ENCODE data around the gene OR8G1. TPM values are rescaled to one million over a fixed set of nuclear protein-coding genes. Genes with fewer than 3 reads are reported as not detected.
"Not testable (repeated sequence)": the region's sequence is repeated elsewhere in the genome, so short reads cannot be mapped to it uniquely, and the experiment has no call there.

The OR8G1 gene, protein sequence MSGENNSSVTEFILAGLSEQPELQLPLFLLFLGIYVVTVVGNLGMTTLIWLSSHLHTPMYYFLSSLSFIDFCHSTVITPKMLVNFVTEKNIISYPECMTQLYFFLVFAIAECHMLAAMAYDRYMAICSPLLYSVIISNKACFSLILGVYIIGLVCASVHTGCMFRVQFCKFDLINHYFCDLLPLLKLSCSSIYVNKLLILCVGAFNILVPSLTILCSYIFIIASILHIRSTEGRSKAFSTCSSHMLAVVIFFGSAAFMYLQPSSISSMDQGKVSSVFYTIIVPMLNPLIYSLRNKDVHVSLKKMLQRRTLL
- not detected for polyA plus RNA-seq (2013, experiment 1 of 2; ENCODE audit: insufficient read length)
- not detected for polyA plus RNA-seq (2013, experiment 2 of 2; ENCODE audit: insufficient read length)

DNA sequence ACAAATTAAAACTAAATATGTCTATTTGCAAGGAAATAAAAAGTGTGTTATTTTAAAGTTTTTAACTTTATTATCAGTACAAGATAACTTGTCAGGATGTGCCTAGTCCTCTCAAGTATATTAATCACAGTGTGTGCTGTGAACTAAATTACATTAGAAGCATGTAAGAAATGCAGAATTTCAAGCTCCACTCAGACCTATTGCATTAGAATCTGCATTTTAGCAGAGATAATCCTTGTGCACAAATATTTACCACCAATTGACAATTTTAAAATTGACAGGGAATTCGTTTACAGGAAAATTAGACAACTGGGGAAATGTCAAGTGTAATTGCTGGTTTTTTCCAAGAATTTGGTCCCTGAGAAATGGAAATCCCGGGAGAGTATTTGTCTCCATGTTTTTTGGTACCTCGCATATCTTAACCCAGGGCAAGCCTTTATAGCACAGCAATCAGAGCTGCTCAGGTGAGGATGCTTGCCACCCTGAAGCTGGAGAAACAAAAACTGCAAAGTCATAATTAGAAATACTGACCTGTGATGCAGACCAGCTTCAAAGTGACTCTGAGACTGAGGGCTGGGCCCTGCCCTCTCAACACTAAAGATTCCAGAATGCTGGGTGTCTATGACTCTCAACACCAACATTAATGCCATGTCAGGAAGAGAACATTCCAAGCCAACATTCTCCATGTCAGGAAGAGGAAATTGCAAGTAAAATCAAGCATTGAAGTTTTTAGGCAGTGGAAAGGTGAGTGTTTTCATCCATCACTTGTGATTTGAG lies at the start of gene OR8G1:
OR8G1 (plus strand) TSS at position 475 of the 777 bp plus-strand sequence. CDS start 8,581 bp downstream, outside the sequence.
- no peak for DNase-seq

DNA sequence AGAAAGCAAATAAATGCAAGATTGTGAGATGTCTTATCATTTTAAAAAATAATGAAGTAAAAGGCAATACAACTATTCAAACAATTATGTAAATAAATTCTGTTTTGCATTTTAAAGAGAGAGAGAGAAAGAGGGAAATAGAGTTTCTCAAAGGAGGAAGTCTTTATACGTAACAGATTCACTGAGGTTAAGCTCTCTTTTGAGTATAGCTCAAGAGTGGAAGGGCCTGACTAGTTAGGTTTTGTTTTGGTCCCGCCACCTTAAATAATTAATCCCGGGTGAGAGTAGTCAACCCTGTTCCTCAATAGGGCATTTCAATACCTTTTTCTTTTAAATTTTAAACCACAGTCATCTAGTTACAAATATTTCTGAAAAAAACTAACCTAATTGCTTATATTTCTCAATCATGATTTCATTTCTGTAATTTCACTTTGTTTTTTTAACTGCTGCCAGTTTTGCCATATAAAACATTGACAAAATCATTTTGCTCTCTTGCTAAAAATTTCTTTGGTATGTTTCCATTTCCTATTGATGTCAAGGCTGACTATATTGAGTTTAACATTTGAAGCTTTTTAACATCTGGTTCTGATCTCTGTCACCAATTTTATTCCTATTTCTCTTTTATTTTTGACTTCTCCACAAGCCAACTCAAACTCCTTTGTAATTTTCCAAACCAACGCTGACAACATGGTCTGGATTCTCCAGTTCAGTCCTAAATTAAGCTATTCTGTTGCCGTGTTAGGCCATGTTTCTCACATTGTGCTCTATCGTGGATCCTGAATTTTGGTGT lies 47.5 kb upstream of the OR8G1 start:
- DNase-seq: no peak

DNA sequence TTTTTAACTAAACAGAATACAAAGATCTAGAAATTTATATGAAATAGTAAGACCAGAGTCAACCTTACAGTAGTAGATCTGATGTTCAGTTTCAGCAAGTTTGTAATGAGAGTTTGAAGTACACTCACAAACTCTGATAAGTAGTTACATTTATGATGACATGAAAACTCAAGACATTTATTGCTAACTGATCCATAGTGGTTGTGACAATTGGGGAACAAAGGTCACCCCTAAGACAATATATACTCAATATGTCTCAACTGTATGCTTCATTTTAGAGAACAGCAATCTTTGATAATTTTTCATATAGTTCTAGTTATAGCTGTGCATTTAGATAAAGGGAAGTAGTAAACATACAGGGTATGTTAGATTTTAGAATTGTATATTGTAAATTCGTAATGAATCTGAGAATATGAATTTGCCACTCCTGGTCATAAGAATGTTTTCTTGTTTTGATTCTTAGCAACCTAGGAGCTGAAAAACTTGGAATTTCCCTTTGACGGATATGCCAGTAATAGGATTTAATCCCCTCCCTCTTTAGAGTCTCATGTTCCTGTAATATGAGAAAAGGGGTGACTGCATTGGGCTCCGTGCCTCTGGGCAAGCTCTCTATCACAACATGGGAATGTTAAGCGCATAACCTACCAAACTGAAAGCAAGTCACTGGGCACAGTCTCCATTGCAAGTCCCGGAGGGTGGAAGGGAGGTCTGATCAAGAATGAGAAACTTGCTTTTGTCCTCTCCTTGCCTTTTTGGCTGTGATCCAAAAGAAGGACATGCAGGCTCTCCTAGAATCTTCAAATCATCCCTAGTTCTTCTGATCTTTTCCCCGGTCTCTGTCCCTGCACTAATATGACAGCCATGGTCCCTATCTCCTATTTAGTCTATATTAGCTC lies 46.4 kb upstream of the OR8G1 start:
- peak; percentile 7 for DNase-seq

DNA sequence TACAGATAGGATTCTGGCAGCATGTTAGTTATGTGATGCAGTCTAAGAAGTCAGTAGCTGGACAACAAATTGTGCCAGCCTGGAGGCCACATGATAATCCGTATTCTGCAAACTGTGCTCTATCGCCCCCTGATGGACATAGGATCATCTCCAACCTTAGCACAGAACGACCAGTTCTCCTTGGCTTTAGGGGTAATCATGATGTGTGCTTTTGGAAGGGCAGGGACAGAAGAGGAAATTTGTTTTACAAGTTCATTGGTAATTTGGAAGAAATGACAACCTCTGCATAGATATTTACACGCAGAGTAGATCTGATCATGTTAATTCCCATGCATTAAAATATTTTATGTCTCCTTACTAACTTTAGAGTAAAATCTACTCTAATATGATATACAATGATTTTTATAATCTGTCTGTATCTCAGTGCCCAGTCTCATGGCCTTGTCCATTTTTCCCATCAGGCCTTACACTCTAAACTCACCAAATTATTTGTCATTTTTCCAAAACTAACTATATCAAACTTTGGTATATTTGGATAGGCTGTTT lies 45.6 kb upstream of the OR8G1 start:
- peak; percentile 63 for DNase-seq

DNA sequence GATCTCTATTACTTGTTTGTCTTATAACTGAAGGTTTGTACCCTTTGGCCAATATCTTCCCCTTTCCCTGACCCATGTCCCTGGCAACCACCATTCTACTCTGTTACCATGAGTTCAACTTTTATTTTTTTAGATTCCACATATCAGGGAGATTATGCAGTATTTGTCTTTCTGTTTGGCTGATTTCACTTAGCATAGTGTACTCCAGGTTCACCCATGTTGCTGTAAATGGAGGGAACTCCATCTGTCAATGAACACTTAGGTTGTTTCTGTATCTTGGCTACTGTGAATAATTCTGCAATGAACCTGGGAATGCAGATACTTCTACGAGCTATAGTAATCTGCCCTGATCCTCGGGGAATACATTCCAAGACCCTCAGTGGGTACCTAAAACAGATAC lies 42.9 kb upstream of the OR8G1 start:
- no peak for DNase-seq

DNA sequence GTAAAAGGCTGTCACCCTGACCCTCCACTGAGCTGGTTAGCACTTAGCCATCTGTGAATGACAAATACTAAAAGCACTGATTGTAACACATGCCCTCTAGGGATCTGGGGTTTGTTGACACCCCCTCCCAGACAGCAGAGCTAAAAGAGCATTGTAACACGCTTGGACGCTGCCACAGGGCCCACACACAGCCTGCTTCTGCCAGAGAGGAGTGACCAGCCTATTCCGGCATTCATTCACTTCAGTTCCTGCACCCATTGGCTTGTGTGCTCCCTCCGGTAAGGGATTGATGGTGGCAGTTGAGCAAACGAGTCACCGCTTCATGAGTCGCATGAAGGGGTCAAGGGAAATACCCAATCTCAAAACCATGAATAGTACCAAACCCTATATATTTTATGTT lies 42.0 kb upstream of the OR8G1 start:
- peak; percentile 5 for DNase-seq

DNA sequence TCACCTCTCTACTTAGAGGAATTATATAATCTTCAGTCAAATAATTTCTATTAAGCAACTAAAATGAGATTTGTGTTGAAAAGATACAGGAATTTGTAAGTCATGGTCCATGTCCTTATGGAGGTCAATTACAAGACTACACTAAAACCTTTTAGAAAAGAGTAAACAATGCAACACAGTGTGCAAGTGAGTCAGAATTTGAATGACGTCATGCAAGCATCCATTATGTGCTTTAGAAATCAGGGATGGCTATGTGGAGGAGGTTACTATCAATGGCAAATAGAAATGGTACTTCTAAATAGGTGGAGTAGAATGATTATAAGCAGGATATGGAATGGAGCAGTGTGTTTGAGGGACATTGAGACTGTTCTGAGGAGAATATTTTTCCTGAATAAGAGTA lies 41.2 kb upstream of the OR8G1 start:
- no peak for DNase-seq

DNA sequence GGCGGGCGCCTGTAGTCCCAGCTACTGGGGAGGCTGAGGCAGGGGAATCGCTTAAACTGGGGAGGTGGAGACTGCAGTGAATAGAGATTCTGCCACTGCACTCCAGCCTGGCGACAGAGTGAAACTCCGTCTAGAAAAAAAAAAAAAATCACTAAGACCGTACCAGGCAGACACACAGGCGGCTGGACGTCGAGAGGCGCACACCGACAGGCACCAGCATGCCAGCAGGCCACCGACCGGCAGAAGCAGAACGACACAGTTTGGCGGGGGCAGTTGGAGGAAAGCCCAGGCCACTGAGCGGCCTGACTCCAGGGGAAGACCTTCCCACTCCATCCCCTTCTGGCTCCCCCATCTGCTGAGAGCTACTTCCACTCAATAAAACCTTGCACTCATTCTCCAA lies 40.2 kb upstream of the OR8G1 start:
- no peak for DNase-seq

DNA sequence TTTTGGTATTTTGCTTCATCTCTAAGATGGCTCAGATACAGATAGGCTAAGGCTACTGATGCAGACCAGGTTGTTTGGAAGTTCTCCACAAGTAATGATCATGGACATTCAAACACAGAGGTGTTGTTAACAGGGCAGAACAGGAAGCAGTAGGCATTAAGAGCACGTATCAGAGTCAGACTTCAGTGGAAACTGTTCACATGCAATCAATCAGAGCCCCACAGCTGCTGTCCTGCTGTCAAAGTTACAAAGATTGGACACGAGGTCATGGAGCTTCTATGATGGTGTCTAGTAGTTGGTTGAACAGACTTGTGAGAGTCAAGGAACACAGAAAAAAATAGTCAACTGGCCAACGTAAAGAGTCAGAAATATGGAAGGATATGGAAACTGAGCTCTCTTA lies 37.9 kb upstream of the OR8G1 start:
- no peak for DNase-seq

DNA sequence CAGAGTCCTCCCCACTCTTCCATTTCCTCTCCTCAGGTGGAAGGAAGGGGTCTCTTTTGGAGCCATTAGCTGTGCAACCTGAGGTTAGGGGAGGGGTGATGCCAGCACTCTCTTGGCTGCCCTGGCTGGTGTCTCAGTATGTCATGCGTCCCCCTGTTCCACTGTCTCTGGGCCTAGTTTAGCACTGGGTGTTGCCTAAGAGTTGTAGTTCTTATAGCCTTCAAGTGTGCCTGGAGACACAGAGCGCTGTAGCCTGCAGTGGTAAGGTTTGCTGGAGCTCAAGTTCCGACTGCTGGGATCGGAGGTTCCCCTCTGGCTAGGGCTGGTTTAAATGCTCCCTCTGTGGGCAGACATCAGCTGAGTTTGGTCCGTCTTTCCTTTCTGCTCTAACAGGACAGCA lies 36.9 kb upstream of the OR8G1 start:
- DNase-seq: no peak

DNA sequence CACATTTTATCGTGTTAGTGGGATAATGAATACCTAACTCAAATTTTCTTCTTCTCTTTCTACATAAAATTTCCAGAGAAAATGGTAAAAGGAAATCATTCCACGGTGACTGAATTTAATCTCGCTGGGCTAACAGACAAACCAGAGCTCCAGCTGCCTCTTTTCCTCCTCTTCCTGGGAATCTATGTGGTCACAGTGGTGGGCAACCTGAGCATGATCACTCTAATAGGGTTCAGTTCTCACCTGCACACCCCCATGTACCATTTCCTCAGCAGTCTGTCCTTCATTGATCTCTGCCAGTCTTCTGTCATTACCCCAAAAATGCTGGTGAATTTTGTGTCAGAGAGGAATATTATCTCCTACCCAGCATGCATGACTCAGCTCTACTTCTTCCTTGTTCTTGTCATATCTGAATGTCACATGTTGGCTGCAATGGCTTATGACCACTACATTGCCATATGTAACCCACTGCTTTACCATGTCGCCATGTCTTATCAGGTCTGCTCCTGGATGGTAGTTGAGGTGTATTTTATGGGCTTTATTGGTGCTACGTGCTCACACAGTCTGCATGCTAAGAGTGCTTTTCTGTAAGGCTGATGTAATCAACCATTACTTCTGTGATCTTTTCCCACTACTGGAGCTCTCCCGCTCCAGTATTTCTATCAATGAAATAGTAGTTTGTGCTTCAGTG lies 33.6 kb upstream of the OR8G1 start:
- DNase-seq: no peak

DNA sequence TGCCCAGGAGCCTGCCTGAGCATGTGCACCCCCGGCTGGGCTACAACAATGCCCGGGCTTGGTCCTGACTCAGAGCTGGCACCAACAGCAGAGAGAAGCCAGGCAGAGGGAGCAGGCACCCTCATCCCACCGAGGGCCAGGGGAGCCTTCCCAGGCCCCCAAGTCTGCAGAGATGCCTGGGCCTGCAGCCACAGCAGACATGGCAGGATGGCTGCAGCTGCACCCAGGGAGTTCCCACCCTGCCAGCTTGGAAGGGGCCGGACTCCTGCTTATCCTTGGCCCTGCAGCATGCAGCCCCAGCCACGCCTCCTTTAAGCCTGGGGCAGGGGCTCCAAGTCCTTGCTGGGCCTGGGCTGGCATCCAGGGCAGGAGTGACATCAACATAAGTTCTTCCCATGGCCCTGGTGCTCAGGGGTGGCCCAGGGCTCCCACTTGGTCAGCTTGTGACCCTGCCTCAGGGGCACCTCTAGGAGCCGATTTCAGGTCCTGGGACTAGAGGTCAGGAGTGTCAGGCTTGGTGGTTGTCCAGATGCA lies 31.0 kb upstream of the OR8G1 start:
- DNase-seq: no peak

DNA sequence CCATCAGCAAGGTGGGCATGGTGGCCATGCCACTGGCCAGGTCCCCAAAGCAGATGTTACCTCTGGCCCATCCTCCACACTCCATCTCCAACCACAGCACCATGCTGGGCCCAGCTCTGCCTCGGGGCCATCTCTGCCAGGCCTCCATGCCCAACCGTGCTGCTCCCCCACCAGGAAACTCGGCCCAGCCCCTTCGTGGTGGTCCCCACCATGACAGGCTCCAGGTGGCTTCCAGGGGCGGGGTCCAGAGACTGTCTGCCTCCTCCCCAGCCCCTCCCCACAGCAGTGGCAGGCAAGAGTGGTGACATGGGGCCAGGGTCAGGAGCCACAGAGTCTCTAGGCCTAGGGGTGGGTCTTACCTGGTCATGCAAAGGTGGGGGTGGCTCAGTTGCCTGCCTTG lies 30.5 kb upstream of the OR8G1 start:
- DNase-seq: no peak

DNA sequence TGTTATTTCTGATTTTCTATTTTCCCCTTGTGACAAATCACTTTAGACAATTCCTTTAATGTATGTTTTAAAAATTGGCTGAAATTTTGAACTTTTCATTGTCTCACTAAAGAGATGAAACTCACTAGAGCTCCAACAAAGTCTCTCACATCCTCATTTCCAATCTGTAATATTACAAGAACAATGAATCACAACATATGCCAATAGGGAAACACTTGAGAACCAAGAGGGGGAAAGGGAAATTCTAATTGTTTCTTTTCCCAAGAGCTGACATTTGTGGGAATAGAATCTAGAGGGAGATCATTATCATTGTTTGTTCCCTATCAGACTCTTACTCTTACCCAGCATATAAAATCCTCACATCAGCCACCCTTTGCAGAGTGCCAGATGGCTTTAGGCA lies 29.6 kb upstream of the OR8G1 start:
- no peak for DNase-seq

DNA sequence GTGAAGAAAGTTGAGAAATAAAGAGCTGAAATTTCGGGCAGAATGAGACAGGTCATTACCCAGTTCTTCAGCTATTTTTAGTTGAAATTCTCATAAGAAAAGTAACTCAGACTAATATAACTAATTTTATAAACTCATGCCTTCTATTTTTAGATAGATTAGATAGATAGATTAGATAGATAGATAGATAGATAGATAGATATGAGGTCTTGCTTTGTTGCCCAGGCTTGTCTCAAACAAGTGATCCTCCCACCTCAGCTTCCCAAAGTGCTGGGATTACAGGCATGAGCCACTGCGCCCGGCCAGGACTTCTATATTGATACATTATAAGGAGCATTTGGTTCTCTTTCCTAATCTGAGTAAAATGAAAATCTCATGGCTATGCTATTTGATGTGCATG lies 26.9 kb upstream of the OR8G1 start:
- DNase-seq: no peak

DNA sequence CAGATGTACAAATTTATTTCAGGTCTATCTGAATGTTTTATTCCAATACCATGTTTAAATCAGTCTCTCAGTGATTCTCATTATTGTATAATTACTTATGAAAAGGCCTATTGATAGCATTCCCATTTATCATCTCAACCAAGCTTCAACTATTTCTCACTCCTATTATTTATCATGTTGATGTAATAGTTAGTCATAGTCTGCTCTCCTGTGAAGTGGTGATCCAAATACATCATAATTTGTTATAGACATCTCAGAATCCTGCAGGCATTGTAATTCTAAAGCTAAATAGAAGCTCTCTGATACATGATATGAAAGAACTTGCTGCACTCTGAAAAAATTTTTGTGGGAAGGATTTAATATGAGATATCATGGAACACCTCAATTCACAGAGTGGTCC lies 21.8 kb upstream of the OR8G1 start:
- DNase-seq: no peak

DNA sequence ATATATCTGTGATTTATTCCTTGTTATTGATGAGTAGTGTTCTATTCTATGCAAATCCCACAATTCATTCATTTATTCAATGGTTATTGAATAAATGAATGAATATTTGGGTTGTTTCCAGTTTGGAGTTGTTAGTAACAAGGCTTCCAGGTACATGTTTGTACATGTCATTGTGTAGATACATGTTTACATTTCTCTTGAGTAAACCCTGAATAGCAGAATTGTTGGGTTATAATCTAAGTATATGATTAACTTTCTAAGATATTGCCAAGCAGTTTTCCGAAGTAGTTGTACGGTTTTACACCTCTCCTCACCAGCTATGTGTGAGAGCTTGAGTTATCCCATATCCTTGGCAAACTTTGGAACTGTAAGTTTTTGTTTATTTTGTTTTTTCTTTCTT lies 18.5 kb upstream of the OR8G1 start:
- DNase-seq: no peak

DNA sequence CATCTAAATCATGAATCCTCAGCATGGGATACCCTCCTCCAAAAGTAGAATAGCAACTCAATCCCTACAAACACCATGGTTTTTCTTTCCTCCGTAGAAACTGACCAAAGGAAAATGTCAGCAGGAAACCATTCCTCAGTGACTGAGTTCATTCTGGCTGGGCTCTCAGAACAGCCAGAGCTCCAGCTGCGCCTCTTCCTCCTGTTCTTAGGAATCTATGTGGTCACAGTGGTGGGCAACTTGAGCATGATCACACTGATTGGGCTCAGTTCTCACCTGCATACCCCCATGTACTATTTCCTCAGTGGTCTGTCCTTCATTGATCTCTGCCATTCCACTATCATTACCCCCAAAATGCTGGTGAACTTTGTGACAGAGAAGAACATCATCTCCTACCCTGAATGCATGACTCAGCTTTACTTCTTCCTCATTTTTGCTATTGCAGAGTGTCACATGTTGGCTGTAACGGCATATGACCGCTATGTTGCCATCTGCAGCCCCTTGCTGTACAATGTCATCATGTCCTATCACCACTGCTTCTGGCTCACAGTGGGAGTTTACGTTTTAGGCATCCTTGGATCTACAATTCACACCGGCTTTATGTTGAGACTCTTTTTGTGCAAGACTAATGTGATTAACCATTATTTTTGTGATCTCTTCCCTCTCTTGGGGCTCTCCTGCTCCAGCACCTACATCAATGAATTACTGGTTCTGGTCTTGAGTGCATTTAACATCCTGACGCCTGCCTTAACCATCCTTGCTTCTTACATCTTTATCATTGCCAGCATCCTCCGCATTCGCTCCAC lies 16.1 kb upstream of the OR8G1 start:
- DNase-seq: not testable (repeated sequence)

DNA sequence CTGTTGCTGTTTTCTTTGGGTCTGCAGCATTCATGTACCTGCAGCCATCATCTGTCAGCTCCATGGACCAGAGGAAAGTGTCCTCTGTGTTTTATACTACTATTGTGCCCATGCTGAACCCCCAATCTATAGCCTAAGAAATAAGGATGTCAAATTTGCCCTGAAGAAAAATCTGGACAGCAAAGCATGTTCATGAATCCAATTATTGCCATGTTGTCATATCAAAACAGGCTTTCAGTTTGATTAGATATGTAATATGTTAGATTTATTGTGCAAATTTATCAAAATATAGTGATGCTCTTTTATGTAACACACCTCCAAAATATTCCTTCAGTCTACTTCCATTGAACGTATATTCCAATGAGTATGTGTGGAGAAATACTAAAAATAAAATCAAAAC lies 15.4 kb upstream of the OR8G1 start:
- DNase-seq: no peak

DNA sequence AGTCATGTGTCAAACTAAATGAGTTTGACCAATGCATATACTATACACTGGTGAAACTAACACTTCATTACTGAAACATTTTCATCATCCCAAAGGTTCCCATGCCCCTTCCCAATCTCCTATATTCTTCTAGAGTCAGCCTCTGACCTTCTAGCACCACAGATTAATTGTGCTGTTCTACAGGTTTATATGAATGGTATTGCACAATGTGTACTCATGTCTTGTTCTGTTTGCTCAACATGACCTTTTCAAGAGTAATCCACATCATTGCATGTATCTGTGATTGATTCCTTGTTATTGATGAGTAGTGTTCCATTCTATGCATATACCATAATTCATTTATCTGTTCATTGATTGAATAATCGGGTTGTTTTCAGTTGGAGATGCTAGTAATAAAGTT lies 7.5 kb upstream of the OR8G1 start:
- no peak for DNase-seq

Data from fibroblast of skin of back (primary cell).